Endothelial cell of umbilical vein (primary cell): ENCODE measurements around the gene ZBTB43. TPM values are rescaled to one million over a fixed set of nuclear protein-coding genes. Genes with fewer than 3 reads are reported as not detected.

Experiments
- BruUV-seq: library from RNA; stranded (reverse); fragments of 400-500 nt; replicated peaks from 2 replicates; lab custom pipeline; 2021; lab: Mats Ljungman, UMichigan
- CTCF ChIA-PET: fragments of 300-600, 350-600 bp; sonication (Branson Sonifier 250); formaldehyde crosslinking; loops from one replicate; lab custom pipeline; 2021; ENCODE audit warnings: antibody characterized with exemption, inconsistent platforms; lab: Charles Lee
- POLR2A ChIA-PET: fragments of 300-600, 350-600 bp; sonication (Branson Sonifier 250); formaldehyde crosslinking; loops from one replicate; lab custom pipeline; 2021; ENCODE audit warnings: antibody characterized with exemption, inconsistent platforms; lab: Charles Lee
- DNase-seq: peaks from one replicate; pipeline ENCODE4 v3.0.0-alpha.2; 2011; ENCODE audit warnings: low read depth, low spot score
- FAIRE-seq: peaks from 2 replicates; lab custom pipeline; 2011; peaks lifted over from hg19 to GRCh38; lab: Jason Lieb, UNC
- H2AFZ ChIP-seq: 2 replicates; pipeline ENCODE4 v1.6.0; 2012; ENCODE audit warnings: low read depth, low read length, control low read depth, inconsistent platforms
- H3K27ac ChIP-seq: 2 replicates; pipeline ENCODE4 v1.5.1; 2011; ENCODE audit warnings: low read depth, mild to moderate bottlenecking, control low read depth, low read length, moderate library complexity; ENCODE audit not compliant: insufficient read depth
- H3K27me3 ChIP-seq, 2 experiments: 2 replicates each; pipeline versions ENCODE4 v1.6.0 to v1.6.1; 2011; ENCODE audit warnings: low read length in 2 of 2, mixed read lengths in 1 of 2; ENCODE audit not compliant: control insufficient read depth in 2 of 2, insufficient read depth in 2 of 2
- H3K36me3 ChIP-seq, 2 experiments: 2 replicates in 1 of 2; 3 replicates in 1 of 2; pipeline ENCODE4 v1.5.1; 2011; ENCODE audit warnings: low read length in 2 of 2, mild to moderate bottlenecking in 1 of 2, moderate library complexity in 1 of 2; ENCODE audit not compliant: control insufficient read depth in 2 of 2, insufficient read depth in 2 of 2; ENCODE audit errors: extremely low read depth in 1 of 2
- H3K4me1 ChIP-seq: 3 replicates; pipeline ENCODE4 v1.5.1; 2011; ENCODE audit warnings: mild to moderate bottlenecking, low read length; ENCODE audit not compliant: control insufficient read depth, insufficient read depth; ENCODE audit errors: extremely low read depth
- H3K4me2 ChIP-seq: 2 replicates; pipeline ENCODE4 v1.6.1; 2011; ENCODE audit warnings: low read length, control low read depth, mixed read lengths; ENCODE audit not compliant: insufficient read depth
- H3K4me3 ChIP-seq, 3 experiments: fragments of 200-600 bp in 1 of 3; sonication (generic), shearing (Covaris generic) in 1 of 3; replicated peaks in 1 of 3; 2 replicates each; pipeline ENCODE4 v1.5.1; 2011 to 2016; ENCODE audit warnings: control low read depth in 3 of 3, low read length in 3 of 3, mild to moderate bottlenecking in 2 of 3, inconsistent platforms in 1 of 3, low read depth in 1 of 3, moderate library complexity in 1 of 3; ENCODE audit not compliant: insufficient read depth in 1 of 3
- H3K79me2 ChIP-seq: 2 replicates; pipeline ENCODE4 v1.6.0; 2012; ENCODE audit warnings: low read length, inconsistent platforms; ENCODE audit not compliant: control insufficient read depth, insufficient read depth
- H3K9ac ChIP-seq: replicated peaks from 2 replicates; pipeline ENCODE3; 2011; ENCODE audit warnings: low read length, control low read depth; ENCODE audit not compliant: insufficient read depth; ENCODE audit errors: extremely low read depth
- H3K9me1 ChIP-seq: replicated peaks from 3 replicates; pipeline ENCODE4 v1.6.0; 2011; ENCODE audit warnings: mild to moderate bottlenecking, low read length; ENCODE audit not compliant: control insufficient read depth, insufficient read depth; ENCODE audit errors: extremely low read depth
- H3K9me3 ChIP-seq: replicated peaks from 2 replicates; pipeline ENCODE4 v1.5.1; 2012; ENCODE audit warnings: low read length, inconsistent platforms; ENCODE audit not compliant: control insufficient read depth, insufficient read depth
- H4K20me1 ChIP-seq: replicated peaks from 2 replicates; pipeline ENCODE3; 2011; ENCODE audit warnings: mild to moderate bottlenecking, low read length; ENCODE audit not compliant: control insufficient read depth, insufficient read depth; ENCODE audit errors: extremely low read depth
- EZH2 ChIP-seq: IDR thresholded peaks from 2 replicates; pipeline ENCODE4 v1.6.1; 2012; ENCODE audit warnings: borderline replicate concordance, low read depth, mild to moderate bottlenecking, moderate library complexity, low read length, inconsistent platforms; ENCODE audit not compliant: severe bottlenecking
- FOS ChIP-seq: IDR thresholded peaks from 2 replicates; pipeline ENCODE4 v1.6.1; 2011; ENCODE audit warnings: mild to moderate bottlenecking, low read length, moderate library complexity, borderline replicate concordance; ENCODE audit not compliant: insufficient read depth
- GATA2 ChIP-seq: IDR thresholded peaks from 2 replicates; pipeline ENCODE4 v1.7.0; 2011; ENCODE audit warnings: low read depth, mild to moderate bottlenecking, moderate library complexity, mixed read lengths, low read length; ENCODE audit not compliant: insufficient read length, insufficient read depth
- JUN ChIP-seq: IDR thresholded peaks from 2 replicates; pipeline ENCODE4 v1.6.1; 2011; ENCODE audit warnings: borderline replicate concordance, low read depth; ENCODE audit not compliant: insufficient read length, insufficient read depth
- MYC ChIP-seq: IDR thresholded peaks from one replicate; pipeline ENCODE4 v1.6.1; 2011; ENCODE audit warnings: mild to moderate bottlenecking, low read depth, low read length
- POLR2A ChIP-seq: IDR thresholded peaks from 2 replicates; pipeline ENCODE4 v1.6.1; 2012; ENCODE audit warnings: low read depth, mild to moderate bottlenecking, control low read depth, low read length
- POLR2AphosphoS5 ChIP-seq: IDR thresholded peaks from 2 replicates; pipeline ENCODE4 v1.6.1; 2012; ENCODE audit warnings: low read depth, mild to moderate bottlenecking, control low read depth, low read length, moderate library complexity; ENCODE audit not compliant: insufficient read depth
- dilution Hi-C: fragments of 300-500 bp; cut with MboI; formaldehyde crosslinking; loops from one replicate; pipeline ENCODE4 v1.15.0; 2019; ENCODE audit warnings: low sequenced_read_pairs; ENCODE audit not compliant: extremely low pct_ligation_motif_present
- intact Hi-C: fragments of 100-400 bp; cut with micrococcal nuclease; formaldehyde crosslinking; loops from one replicate; pipeline ENCODE4 v1.10.0; 2022
- polyA plus RNA-seq, 4 experiments: library from polyadenylated mRNA; depleted of rRNA in 3 of 4; stranded (reverse) in 3 of 4; unstranded in 1 of 4; fragments of >200 nt; gene quantifications; 2 replicates each; pipeline versions ENCODE4 v1.2.1 to v1.2.3, GENCODE V29; 2011 to 2012; ENCODE audit warnings: missing spikeins in 1 of 4
- total RNA-seq: library from RNA; stranded (reverse); gene quantifications from 2 replicates; pipeline ENCODE4 v1.2.3, GENCODE V29; 2021
- TF ChIP-seq, protein P1 (sequence below): IDR thresholded peaks from 2 replicates; pipeline ENCODE4 v1.6.1; 2011; ENCODE audit not compliant: insufficient read depth, insufficient read length
- TF ChIP-seq, protein P2 (sequence below), 2 donors: IDR thresholded peaks; 1 replicate in 1 of 2; 2 replicates in 1 of 2; pipeline ENCODE4 v1.5.1; 2011; ENCODE audit warnings: low read length in 2 of 2, mild to moderate bottlenecking in 2 of 2, moderate library complexity in 2 of 2, control low read depth in 1 of 2, inconsistent platforms in 1 of 2, low read depth in 1 of 2; ENCODE audit not compliant: insufficient read depth in 1 of 2; ENCODE audit errors: extremely low read depth in 1 of 2

Gene ZBTB43
- total and polyA plus RNA-seq, 2 donors (not counting 3 experiments of a cell fraction or from before 2014, with no cell fraction given), result 3.2 to 9.0 TPM

- TF ChIP-seq POLR2A, result no peak
- TF ChIP-seq POLR2AphosphoS5, result no peak
- TF ChIP-seq GATA2, result no peak
- no peak for TF ChIP-seq MYC
- TF ChIP-seq, protein P1, sequence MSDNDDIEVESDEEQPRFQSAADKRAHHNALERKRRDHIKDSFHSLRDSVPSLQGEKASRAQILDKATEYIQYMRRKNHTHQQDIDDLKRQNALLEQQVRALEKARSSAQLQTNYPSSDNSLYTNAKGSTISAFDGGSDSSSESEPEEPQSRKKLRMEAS, result no peak
- no peak for TF ChIP-seq FOS
- TF ChIP-seq, protein P2, sequence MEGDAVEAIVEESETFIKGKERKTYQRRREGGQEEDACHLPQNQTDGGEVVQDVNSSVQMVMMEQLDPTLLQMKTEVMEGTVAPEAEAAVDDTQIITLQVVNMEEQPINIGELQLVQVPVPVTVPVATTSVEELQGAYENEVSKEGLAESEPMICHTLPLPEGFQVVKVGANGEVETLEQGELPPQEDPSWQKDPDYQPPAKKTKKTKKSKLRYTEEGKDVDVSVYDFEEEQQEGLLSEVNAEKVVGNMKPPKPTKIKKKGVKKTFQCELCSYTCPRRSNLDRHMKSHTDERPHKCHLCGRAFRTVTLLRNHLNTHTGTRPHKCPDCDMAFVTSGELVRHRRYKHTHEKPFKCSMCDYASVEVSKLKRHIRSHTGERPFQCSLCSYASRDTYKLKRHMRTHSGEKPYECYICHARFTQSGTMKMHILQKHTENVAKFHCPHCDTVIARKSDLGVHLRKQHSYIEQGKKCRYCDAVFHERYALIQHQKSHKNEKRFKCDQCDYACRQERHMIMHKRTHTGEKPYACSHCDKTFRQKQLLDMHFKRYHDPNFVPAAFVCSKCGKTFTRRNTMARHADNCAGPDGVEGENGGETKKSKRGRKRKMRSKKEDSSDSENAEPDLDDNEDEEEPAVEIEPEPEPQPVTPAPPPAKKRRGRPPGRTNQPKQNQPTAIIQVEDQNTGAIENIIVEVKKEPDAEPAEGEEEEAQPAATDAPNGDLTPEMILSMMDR (IDR thresholded peaks at IDR 0.05; ENCODE audit: extremely low read depth in 1 of 2, insufficient read depth in 1 of 2, low read depth in 1 of 2, low read length in 2 of 2), result no peak
- TF ChIP-seq JUN, result no peak
- TF ChIP-seq EZH2, result no peak
- CTCF ChIA-PET, result interaction anchor here (1.4 kb wide), 1 partner anchor 12 kb away, joined by 7 read pairs; no protein-coding TSS in a partner anchor
- H3K9me1 ChIP-seq, result no peaks in the 10 kb centered on the region
- DNase-seq, result no peak
- POLR2A ChIA-PET, result no interaction called here
- no TSS peak for BruUV-seq
- no peaks in the 10 kb centered on the region for H4K20me1 ChIP-seq
- no peak overlapping the region for H3K9ac ChIP-seq
- H3K27ac ChIP-seq, result no peak overlapping the region
- dilution Hi-C loops, result no loop called here
- peaks cover 9% of the 10 kb centered on the region in 2 experiments for H3K27me3 ChIP-seq
- H3K36me3 ChIP-seq, result no peaks in the 10 kb centered on the region
- H3K9me3 ChIP-seq, result no peaks in the 10 kb centered on the region
- H2AFZ ChIP-seq, result no peak overlapping the region
- intact Hi-C loops, result no loop called here
- H3K4me2 ChIP-seq, result no peak overlapping the region
- H3K4me1 ChIP-seq, result no peaks in the 10 kb centered on the region
- FAIRE-seq, result no peak
- no peak overlapping the region for H3K4me3 ChIP-seq
- H3K79me2 ChIP-seq, result no peaks in the 10 kb centered on the region
These were observed 11.0 kb upstream of the ZBTB43 start for GRCh38 chr9:126793686-126794417.
